Activated naive CD8-positive, alpha-beta T cell treated with anti-CD3 and anti-CD28 coated beads, Interleukin-2, amount 10 ng/mL, durations not matched to agents 7 days and 5 days (primary cell): ENCODE data around the gene DGKQ. TPM values are rescaled to one million over a fixed set of nuclear protein-coding genes. Genes with fewer than 3 reads are reported as not detected.

Source experiments
- ATAC-seq: fragments of 150-1000 bp; cut with Tn5 transposase; one replicate; pipeline ENCODE4 v1.10.0; 2021; ENCODE audit warnings: low read depth, moderate library complexity
- POLR2A ChIA-PET: fragments of 350-600 bp; sonication (Branson Sonifier 250); formaldehyde crosslinking; loops from one replicate; lab custom pipeline; 2021; ENCODE audit warnings: antibody characterized with exemption; lab: Charles Lee
- DNase-seq: peaks from one replicate; pipeline ENCODE4 v3.0.0; 2021
- H3K27ac Mint-ChIP-seq: one replicate; pipeline ENCODE4 v1.8.0; 2022; ENCODE audit warnings: mild to moderate bottlenecking, mixed read lengths
- H3K27me3 Mint-ChIP-seq: one replicate; pipeline ENCODE4 v1.8.0; 2022; ENCODE audit warnings: mild to moderate bottlenecking, moderate library complexity, mixed read lengths
- H3K36me3 Mint-ChIP-seq: one replicate; pipeline ENCODE4 v1.8.0; 2021; ENCODE audit warnings: mild to moderate bottlenecking, mixed read lengths
- H3K4me1 Mint-ChIP-seq: one replicate; pipeline ENCODE4 v1.8.0; 2021; ENCODE audit warnings: mixed read lengths
- H3K4me3 Mint-ChIP-seq: one replicate; pipeline ENCODE4 v1.8.0; 2022; ENCODE audit warnings: mild to moderate bottlenecking, moderate library complexity, mixed read lengths
- H3K9me3 Mint-ChIP-seq: one replicate; pipeline ENCODE4 v1.8.0; 2021; ENCODE audit warnings: mixed read lengths
- total RNA-seq, 2 experiments: library from RNA; stranded (reverse); gene quantifications; one replicate each; pipeline ENCODE4 v1.2.3, GENCODE V29; 2021

DGKQ gene
- total RNA-seq, 2 experiments from 2014 or later = 31.3 to 32.4 TPM

DNA sequence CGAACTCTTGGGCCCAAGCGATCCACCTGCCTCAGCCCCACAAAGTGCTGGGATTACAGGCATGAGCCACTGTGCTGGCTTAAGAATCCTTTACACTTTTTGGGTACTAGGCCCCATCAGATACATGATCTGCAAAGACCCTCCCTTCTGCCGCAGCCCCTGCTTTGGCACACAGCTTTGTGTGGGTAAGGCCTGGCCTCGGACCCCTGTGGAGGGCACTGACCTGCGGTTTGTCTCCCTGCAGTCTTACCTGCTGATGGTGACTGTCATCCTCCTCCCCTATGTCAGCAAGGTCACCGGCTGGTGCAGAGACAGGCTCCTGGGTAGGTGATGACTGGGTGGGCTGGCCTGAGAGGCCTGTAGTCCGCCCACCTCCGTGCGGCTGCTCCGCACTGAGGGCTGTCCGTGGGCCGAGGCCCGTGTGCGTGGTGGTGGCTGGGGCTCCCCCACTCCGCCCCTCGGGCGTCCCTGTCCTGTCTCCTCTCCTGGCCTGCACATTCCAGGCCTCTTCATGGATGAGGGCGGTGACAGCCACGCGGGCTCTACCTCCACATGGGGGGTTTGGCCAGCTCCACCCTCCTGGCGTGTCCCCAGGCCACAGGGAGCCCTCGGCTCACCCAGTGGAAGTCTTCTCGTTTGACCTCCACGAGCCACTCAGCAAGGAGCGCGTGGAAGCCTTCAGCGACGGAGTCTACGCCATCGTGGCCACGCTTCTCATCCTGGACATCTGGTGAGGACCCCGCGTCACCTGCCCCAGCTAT, 18.0 kb downstream of the DGKQ start:
- peaks cover 3% of the 10 kb centered on the region for H3K36me3 Mint-ChIP-seq
- POLR2A ChIA-PET = no interaction called here
- H3K4me1 Mint-ChIP-seq = no peaks in the 10 kb centered on the region
- ATAC-seq (no peak), DNase-seq (peak; percentile 28)
- H3K27ac Mint-ChIP-seq = no peak overlapping the region
- H3K9me3 Mint-ChIP-seq = no peaks in the 10 kb centered on the region
- no peak overlapping the region for H3K4me3 Mint-ChIP-seq
- H3K27me3 Mint-ChIP-seq = no peaks in the 10 kb centered on the region

DNA sequence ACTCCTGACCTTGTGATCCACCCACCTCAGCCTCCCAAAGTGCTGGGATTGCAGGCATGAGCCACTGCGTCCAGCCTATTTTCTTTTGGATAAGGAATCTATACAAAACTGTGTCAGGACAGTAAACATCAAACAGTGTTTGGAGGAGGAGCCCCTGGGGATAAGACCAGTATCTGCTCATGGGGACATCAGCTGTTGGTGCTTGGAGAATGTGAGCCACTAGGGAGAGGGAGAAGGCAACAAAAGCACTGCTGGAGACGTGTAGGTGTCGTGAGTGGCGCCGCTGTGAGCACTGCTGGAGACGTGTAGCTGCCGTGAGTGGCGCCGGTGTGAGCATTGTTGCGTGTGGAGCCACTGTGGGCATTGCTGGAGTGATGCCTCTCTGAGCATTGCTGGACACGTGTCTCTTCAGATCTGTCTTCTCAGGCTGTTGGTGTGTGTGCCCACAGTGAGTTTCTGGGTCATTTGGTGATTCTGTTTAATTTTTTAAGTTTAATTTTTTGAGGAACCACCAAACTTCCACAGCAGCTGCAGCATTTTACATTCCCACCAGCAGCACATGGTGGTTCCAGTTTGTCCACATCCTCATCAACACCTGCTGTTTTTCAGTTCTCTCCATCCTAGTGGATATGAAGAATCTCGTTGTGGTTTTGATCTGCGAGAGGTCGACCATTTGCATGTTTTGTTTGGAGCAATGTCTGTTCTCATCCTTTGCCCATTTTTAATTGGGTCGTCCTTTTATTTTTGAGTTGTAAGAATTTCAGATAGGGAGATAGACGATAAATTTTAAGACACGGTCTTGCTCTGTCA, 19.0 kb downstream of the DGKQ start:
- H3K4me3 Mint-ChIP-seq = no peak overlapping the region
- H3K4me1 Mint-ChIP-seq = no peaks in the 10 kb centered on the region
- H3K36me3 Mint-ChIP-seq = peaks cover 3% of the 10 kb centered on the region
- ATAC-seq (no peak), DNase-seq (peak; percentile 10)
- POLR2A ChIA-PET = no interaction called here
- no peaks in the 10 kb centered on the region for H3K9me3 Mint-ChIP-seq
- H3K27me3 Mint-ChIP-seq = no peaks in the 10 kb centered on the region
- no peak overlapping the region for H3K27ac Mint-ChIP-seq

DNA sequence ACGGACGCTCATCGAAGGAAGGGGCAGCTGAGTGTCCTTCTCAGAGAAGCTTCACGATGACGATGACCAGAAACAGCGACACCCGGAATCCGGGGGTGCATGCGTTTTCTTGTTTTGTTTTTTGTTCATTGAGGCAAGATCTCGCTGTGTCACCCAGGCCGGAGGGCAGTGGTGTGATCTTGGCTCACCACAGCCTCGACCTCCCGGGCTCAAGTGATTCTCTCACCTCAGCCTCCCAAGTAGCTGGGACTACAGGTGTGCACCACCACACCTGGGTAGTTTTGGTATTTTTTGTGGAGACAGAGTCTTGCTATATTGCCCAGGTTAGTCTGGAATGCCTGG, 19.8 kb downstream of the DGKQ start:
- no peaks in the 10 kb centered on the region for H3K9me3 Mint-ChIP-seq

DNA sequence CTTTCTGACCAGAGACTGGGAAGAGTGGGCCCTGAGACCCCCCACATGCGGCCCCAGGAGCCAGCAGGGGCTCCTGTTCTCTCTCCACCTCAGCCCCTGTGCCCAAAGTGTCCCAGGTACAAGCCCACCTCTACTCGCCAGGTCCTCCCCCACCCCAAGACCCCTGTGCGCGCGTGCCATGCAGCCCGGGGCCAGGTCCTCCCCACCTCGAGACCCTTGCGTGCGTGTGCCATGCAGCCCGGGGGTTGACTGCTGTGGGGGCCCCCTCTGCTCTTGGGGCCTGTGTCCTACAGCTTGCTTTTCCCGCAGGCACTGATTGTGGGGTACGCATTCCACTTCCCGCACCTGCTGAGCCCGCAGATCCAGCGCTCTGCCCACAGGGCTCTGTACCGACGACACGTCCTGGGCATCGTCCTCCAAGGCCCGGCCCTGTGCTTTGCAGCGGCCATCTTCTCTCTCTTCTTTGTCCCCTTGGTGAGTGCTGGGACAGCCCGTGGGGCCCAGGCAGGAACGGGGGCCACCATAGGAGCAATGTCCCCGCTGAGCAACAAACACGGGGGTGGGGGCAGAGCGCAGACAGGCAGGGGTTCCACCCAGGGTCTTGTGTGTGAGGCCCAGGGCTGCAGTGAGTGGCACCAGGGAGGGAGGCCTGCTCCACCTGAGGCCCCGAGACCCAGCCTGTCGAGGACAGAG, 20.3 kb downstream of the DGKQ start:
- no peak for ATAC-seq
- no peak overlapping the region for H3K4me3 Mint-ChIP-seq
- POLR2A ChIA-PET = interaction anchor here (0.6 kb wide), 1 partner anchor 10 kb away, joined by 3 read pairs; no protein-coding TSS in a partner anchor
- H3K9me3 Mint-ChIP-seq = no peaks in the 10 kb centered on the region
- no peaks in the 10 kb centered on the region for H3K27me3 Mint-ChIP-seq
- H3K4me1 Mint-ChIP-seq = no peaks in the 10 kb centered on the region
- H3K27ac Mint-ChIP-seq = no peak overlapping the region
- H3K36me3 Mint-ChIP-seq = peaks cover 3% of the 10 kb centered on the region
- peak; percentile 21 for DNase-seq

More for the DNA sequence above, 19.8 kb downstream of the DGKQ start:
- Mint-ChIP-seq H3K27me3 (no peaks in the 10 kb centered on the region), H3K36me3 (peaks cover 3% of the 10 kb centered on the region), H3K4me1 (no peaks in the 10 kb centered on the region), H3K27ac (no peak overlapping the region), H3K4me3 (no peak overlapping the region)
- POLR2A ChIA-PET = interaction anchor here (0.6 kb wide), 1 partner anchor 9 kb away, joined by 3 read pairs; no protein-coding TSS in a partner anchor
- DNase-seq = no peak
- no peak for ATAC-seq

DNA sequence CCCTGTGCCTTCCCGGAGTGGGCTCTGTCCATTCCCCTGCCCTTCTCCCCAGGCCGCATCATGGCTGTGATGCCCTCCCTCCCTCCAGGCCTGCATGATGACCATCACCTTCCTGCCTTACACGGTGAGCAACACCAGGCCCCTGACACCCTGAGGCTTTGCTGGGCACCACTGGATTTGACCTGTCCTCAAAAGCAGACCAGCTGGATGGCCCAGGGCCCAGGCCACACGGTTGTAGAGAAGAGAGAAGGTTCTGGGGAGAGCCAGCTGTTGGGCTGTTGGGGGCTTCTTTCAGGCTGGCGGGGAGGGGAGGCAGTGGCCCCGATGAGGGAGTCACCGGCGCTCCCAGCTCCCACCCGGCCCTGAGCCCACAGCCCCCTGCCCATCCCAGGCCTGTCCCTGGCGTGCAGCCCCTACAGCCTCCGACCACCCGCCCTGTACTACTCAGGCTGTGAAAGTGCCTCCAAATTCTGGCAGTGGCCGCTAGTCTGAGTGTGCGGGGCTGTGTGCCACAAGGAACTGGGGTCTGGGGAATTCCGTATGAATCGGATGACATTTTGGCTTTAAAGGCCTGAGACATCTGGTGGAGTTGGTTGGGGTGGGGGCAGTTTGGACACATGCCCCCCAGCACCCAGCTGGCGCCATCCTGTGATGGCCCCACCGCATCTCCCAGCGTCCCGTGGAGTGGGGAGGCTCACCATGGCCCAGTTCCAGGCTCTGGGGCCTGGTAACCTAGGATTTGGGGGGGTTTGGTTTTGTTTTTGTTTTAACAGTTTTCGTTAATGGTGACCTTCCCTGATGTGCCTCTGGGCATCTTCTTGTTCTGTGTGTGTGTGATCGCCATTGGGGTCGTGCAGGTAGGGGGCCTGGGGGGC, 21.5 kb downstream of the DGKQ start:
- Mint-ChIP-seq H3K4me1 (no peaks in the 10 kb centered on the region), H3K4me3 (no peak overlapping the region), H3K9me3 (no peaks in the 10 kb centered on the region), H3K36me3 (peaks cover 3% of the 10 kb centered on the region), H3K27ac (no peak overlapping the region), H3K27me3 (no peaks in the 10 kb centered on the region)
- peak; percentile 17 for DNase-seq
- ATAC-seq = no peak
- POLR2A ChIA-PET = no interaction called here

DNA sequence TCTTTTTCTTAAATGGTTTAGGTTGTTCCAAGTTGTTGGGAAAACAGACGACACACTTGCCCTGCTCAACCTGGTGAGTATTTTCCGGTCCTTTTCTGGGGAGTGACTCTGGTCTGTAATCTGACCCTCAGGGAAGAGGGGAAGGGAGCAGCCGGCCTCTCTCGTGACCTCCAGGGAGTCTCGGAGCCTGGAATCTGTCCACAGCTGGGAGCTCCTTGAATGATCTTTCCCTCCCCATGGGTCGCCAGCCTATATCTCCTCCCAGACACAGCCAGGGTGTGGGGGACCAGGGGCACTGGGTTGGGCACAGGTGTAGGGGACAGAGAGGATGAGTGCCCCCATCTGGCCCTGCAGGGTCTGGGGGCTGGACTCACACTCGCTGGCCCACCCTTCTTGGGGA, 22.2 kb downstream of the DGKQ start:
- ATAC-seq = no peak
- Mint-ChIP-seq H3K27ac (no peak overlapping the region), H3K36me3 (peaks cover 3% of the 10 kb centered on the region), H3K9me3 (no peaks in the 10 kb centered on the region), H3K27me3 (no peaks in the 10 kb centered on the region), H3K4me1 (no peaks in the 10 kb centered on the region), H3K4me3 (no peak overlapping the region)
- no peak for DNase-seq
- POLR2A ChIA-PET = no interaction called here

DNA sequence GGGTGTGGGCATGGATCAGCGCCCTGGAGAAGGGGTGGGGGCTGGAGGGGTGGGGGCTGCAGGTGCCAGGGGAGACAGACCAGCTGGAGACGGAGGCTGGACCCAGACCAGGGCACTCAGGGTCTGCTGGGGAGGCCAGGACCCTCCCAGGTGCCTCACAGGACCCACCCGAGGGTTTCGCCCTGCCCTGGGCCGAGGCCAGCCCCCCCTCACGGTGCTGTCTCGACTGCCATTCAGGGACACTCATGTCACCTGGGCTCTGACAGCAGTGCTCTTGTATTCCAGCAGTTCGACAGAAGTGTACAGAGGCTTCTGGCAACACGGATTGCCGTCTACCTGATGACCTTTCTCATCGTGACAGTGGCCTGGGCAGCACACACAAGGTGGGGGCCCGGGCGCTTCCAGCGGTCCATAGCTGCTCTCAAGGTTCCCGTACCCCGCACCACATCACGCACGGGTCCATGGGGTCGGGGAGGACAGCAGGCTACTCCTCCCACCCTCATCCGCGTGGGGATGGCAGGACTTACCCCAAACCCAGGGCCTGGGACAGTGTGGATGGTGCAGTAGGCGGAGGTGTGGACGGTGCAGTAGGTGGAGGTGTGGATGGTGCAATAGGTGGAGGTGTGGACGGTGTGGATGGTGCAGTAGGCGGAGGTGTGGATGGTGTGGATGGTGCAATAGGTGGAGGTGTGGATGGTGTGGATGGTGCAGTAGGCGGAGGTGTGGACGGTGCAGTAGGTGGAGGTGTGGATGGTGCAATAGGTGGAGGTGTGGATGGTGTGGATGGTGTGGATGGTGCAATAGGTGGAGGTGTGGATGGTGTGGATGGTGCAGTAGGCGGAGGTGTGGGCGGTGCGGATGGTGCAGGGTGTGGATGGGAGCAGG, 23.0 kb downstream of the DGKQ start:
- ATAC-seq = no peak
- Mint-ChIP-seq H3K27me3 (no peaks in the 10 kb centered on the region), H3K4me3 (no peak overlapping the region), H3K9me3 (no peaks in the 10 kb centered on the region), H3K4me1 (no peaks in the 10 kb centered on the region), H3K36me3 (peaks cover 4% of the 10 kb centered on the region), H3K27ac (no peak overlapping the region)
- DNase-seq = peak; percentile 11
- POLR2A ChIA-PET = no interaction called here

DNA sequence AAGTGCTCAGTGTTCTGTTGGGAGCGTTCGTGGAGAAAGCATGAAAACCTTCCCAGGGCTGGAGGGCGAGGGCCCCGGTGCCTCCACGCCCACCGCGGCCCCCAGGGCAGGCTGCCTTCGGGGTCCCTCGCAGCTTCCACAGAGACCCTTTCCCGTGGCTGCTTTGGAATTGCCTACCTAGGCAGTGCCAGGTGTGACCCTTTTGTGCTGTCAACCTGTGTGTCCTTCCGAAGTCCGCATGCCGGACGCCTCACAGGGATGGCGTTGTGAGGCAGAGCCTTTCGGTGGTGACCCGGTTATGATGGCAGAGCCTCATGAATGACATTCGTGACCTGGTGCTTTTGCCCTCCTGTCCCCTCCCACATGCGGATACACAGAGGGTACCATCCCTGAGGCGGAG, 23.7 kb downstream of the DGKQ start:
- DNase-seq (peak; percentile 21), ATAC-seq (no peak)
- no peaks in the 10 kb centered on the region for H3K4me1 Mint-ChIP-seq
- no peak overlapping the region for H3K4me3 Mint-ChIP-seq
- POLR2A ChIA-PET = no interaction called here
- H3K27ac Mint-ChIP-seq = no peak overlapping the region
- H3K27me3 Mint-ChIP-seq = no peaks in the 10 kb centered on the region
- no peaks in the 10 kb centered on the region for H3K9me3 Mint-ChIP-seq
- peaks cover 5% of the 10 kb centered on the region for H3K36me3 Mint-ChIP-seq

DNA sequence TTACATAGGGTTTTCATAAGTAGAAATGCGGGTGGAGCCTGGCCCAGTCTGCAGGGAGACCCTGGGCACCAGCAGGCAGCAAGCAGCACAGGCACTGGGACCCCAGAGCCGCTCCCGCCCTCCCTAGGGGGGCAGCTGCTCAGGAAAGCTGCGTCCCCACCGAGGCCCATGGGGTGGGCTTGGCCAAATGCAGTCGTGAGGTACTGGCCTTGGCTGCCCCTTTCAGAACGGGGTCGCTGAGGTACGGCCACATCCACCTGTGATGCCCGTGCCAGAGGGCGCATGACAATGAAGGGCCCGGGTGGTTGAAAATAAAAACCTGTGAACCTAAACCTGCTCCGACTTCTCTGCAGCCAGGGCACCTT, 24.5 kb downstream of the DGKQ start:
- no peaks in the 10 kb centered on the region for H3K4me1 Mint-ChIP-seq
- H3K4me3 Mint-ChIP-seq = no peak overlapping the region
- no peaks in the 10 kb centered on the region for H3K27me3 Mint-ChIP-seq
- H3K27ac Mint-ChIP-seq = no peak overlapping the region
- DNase-seq = peak; percentile 15
- no peak for ATAC-seq
- POLR2A ChIA-PET = interaction anchor here (1.1 kb wide), 1 partner anchor 16 kb away, joined by 3 read pairs; the partner anchor contains the start of genes GAK and TMEM175
- H3K36me3 Mint-ChIP-seq = peaks cover 3% of the 10 kb centered on the region
- H3K9me3 Mint-ChIP-seq = no peaks in the 10 kb centered on the region

DNA sequence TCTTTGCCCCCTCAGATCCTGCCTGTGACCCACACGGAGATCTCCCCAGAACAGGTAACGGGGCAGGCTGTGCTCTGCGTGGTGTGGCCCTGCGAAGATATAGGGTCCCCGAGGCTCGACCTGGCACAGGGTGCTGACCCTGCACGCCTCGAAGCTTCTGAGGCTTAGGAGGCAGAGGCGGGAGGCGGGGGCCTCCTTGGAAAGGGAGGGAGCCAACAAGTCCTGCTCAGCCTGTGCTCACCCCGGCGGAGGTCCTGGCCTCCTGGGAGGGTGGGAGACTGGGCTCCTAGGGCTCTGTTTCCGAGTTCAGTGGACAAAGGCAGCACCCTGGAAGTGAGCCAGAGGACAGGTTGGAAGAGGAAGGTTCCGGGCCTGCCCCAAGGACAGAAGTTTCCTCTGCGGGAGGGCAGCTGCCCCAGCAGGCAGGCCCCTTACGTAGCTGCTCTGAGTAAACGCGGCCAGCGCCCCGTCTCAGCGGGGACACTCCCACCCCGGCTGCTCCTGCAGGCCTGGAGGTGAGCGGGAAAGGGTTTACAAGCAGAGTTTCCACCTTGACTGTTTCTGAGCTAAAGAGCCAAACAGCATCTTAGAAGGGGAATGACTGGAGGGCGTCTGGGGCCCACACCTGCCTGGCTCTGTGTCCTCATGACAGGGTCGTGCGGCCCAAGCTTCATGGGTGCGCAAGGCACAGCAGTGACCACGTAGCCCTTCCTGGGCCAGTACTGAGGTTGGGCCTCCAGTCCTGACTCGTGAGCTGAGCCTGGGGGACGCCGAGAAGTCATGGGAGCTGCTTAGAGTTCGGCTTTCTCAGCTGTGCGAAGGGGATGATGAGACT, 25.1 kb downstream of the DGKQ start:
- POLR2A ChIA-PET = interaction anchor here (1.1 kb wide), 1 partner anchor 16 kb away, joined by 3 read pairs; the partner anchor contains the start of genes GAK and TMEM175
- H3K9me3 Mint-ChIP-seq = no peaks in the 10 kb centered on the region
- H3K27ac Mint-ChIP-seq = no peak overlapping the region
- peaks cover 3% of the 10 kb centered on the region for H3K36me3 Mint-ChIP-seq
- ATAC-seq (no peak), DNase-seq (peak; percentile 19)
- H3K4me3 Mint-ChIP-seq = no peak overlapping the region
- H3K27me3 Mint-ChIP-seq = no peaks in the 10 kb centered on the region
- H3K4me1 Mint-ChIP-seq = no peaks in the 10 kb centered on the region

DNA sequence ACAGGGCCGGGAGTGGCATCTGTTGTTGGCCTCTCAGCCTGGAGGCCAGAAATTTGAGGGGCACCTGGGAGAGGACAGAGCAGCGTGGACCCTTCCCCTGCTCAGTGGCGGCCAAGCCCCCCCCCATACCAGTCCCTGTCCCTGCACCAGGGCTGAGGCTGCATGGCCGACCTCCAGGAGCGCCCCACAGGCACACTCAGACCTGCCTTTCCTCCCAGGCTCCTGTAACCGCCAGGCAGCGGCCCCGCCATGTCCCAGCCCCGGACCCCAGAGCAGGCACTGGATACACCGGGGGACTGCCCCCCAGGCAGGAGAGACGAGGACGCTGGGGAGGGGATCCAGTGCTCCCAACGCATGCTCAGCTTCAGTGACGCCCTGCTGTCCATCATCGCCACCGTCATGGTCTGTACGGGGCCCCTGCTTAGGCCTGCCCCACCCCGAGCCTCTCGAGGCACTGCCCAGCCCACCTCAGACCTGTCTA, 25.8 kb downstream of the DGKQ start:
- POLR2A ChIA-PET = interaction anchor here (1.1 kb wide), 1 partner anchor 15 kb away, joined by 3 read pairs; the partner anchor contains the start of genes GAK and TMEM175
- Mint-ChIP-seq H3K36me3 (peaks cover 3% of the 10 kb centered on the region), H3K27me3 (no peaks in the 10 kb centered on the region), H3K27ac (no peak overlapping the region), H3K4me1 (no peaks in the 10 kb centered on the region), H3K9me3 (no peaks in the 10 kb centered on the region), H3K4me3 (no peak overlapping the region)
- DNase-seq = no peak
- no peak for ATAC-seq
